ENCODE data around the gene SSBP4. TPM values are rescaled to one million over a fixed set of nuclear protein-coding genes. Genes with fewer than 3 reads are reported as not detected.

Gene SSBP4
- total RNA-seq, 1 donor from 2014 or later = 71.8 TPM

- peak overlapping the region; percentile 85 for H3K4me3 Mint-ChIP-seq
- no peaks in the 10 kb centered on the region for H3K36me3 Mint-ChIP-seq (ENCODE audit: low read depth)
- no peaks in the 10 kb centered on the region for H3K9me3 Mint-ChIP-seq
- H3K4me1 Mint-ChIP-seq = peaks cover 42% of the 10 kb centered on the region
- H3K27ac Mint-ChIP-seq (ENCODE audit: unreplicated experiment) = no peak overlapping the region
- no peak for TF ChIP-seq CTCF (conservative IDR thresholded peaks at IDR 0.05)
- peaks cover 11% of the 10 kb centered on the region for H3K27me3 Mint-ChIP-seq (ENCODE audit: low read depth)
- DNase-seq (ENCODE audit: low read depth, low spot score) = no peak
These were observed 16.9 kb downstream of the SSBP4 start for GRCh38 chr19:18435842-18436670.

- Mint-ChIP-seq H3K4me1 (peaks cover 42% of the 10 kb centered on the region), H3K4me3 (peak overlapping the region; percentile 90)
- peak; percentile 69 for DNase-seq (ENCODE audit: low read depth, low spot score)
These were observed 17.7 kb downstream of the SSBP4 start for GRCh38 chr19:18436671-18437490.

GRCh38 chr19:18437491-18438330 lies 18.5 kb downstream of the SSBP4 start, which contains the start of gene ISYNA1:
ISYNA1 (minus strand) TSS chr19:18438133; CDS start chr19:18437979, 154 bp downstream.
- no peak for DNase-seq (ENCODE audit: low read depth, low spot score)
- Mint-ChIP-seq H3K4me1 (peaks cover 43% of the 10 kb centered on the region), H3K27ac (ENCODE audit: unreplicated experiment) (peak within 1 kb of the TSS; percentile 63)

More at GRCh38 chr19:18436671-18437490, 17.7 kb downstream of the SSBP4 start:
- Mint-ChIP-seq H3K27me3 (ENCODE audit: low read depth) (peaks cover 11% of the 10 kb centered on the region), H3K9me3 (no peaks in the 10 kb centered on the region), H3K36me3 (ENCODE audit: low read depth) (no peaks in the 10 kb centered on the region), H3K27ac (ENCODE audit: unreplicated experiment) (no peak overlapping the region)
- TF ChIP-seq CTCF (conservative IDR thresholded peaks at IDR 0.05) = peak; percentile 40

GRCh38 chr19:18438331-18439024 lies 19.3 kb downstream of the SSBP4 start:
- no peak for TF ChIP-seq CTCF (conservative IDR thresholded peaks at IDR 0.05)
- Mint-ChIP-seq H3K4me1 (peaks cover 48% of the 10 kb centered on the region), H3K27ac (ENCODE audit: unreplicated experiment) (no peak overlapping the region), H3K9me3 (peaks cover 3% of the 10 kb centered on the region), H3K27me3 (ENCODE audit: low read depth) (peaks cover 11% of the 10 kb centered on the region), H3K36me3 (ENCODE audit: low read depth) (peaks cover 2% of the 10 kb centered on the region), H3K4me3 (peak overlapping the region; percentile 89)
- DNase-seq (ENCODE audit: low read depth, low spot score) = no peak

More at GRCh38 chr19:18437491-18438330, 18.5 kb downstream of the SSBP4 start, which contains the start of gene ISYNA1:
- Mint-ChIP-seq H3K27me3 (ENCODE audit: low read depth) (peaks cover 11% of the 10 kb centered on the region), H3K36me3 (ENCODE audit: low read depth) (peaks cover 2% of the 10 kb centered on the region), H3K9me3 (peaks cover 3% of the 10 kb centered on the region), H3K4me3 (peak within 1 kb of the TSS; percentile 90)
- TF ChIP-seq CTCF (conservative IDR thresholded peaks at IDR 0.05) = peak; percentile 20
